OCI-LY1 (cell line): ENCODE measurements around the gene PCDHGC3.

Experiments
- CTCF ChIP-seq: fragments of 200-600 bp; sonication (generic), shearing (Covaris generic); IDR thresholded peaks from 2 replicates; pipeline ENCODE4 v1.5.1; 2017; ENCODE audit warnings: mild to moderate bottlenecking, antibody characterized with exemption, low read length, moderate library complexity, mixed read lengths
- EZH2 ChIP-seq: fragments of 200-600 bp; sonication (generic), shearing (Covaris generic); IDR thresholded peaks from 2 replicates; pipeline ENCODE4 v1.8.0; 2017; ENCODE audit warnings: borderline replicate concordance, mixed run types, mild to moderate bottlenecking, antibody characterized with exemption, low read length, moderate library complexity, mixed read lengths

- no peak for TF ChIP-seq CTCF
- no peak for TF ChIP-seq EZH2
These were observed 34.4 kb downstream of the PCDHGC3 start for GRCh38 chr5:141510160-141510559.
